Measurements from ENCODE around the gene MRM2. TPM values are rescaled to one million over a fixed set of nuclear protein-coding genes. Genes with fewer than 3 reads are reported as not detected.

The MRM2 gene
- total and polyA plus RNA-seq, 12 donors: 16.8 to 36.7 (median 25.7) TPM

GRCh38 chr7:2253021-2253420 is 11.0 kb upstream of the MRM2 start:
- no peaks in the 10 kb centered on the region for H3K27me3 ChIP-seq
- peaks cover 0 to 13% of the 10 kb centered on the region in 2 donors for H3K36me3 ChIP-seq (replicated peaks in 1 of 2)
- H3K4me1 ChIP-seq (replicated peaks in 1 of 2): peaks cover 0 to 10% of the 10 kb centered on the region in 2 donors
- WGBS, 4 donors: 87 to 99% (median 92%) methylated on average over 2 to 9 of the region's 9 CpGs
- TF ChIP-seq CTCF (IDR thresholded peaks at IDR 0.05): no peak
- TF ChIP-seq POLR2A (IDR thresholded peaks at IDR 0.05): no peak
- intact Hi-C loops (cut with DNase I): loop anchor here in 1 of 2 donors (10.0 kb wide), 1 partner anchor 52 kb away; no protein-coding TSS in a partner anchor
- no peaks in the 10 kb centered on the region for H3K9me3 ChIP-seq (replicated peaks in 1 of 3)
- no peak overlapping the region for H3K27ac ChIP-seq
- H3K4me3 ChIP-seq: no peak overlapping the region
- DNase-seq: no peak

GRCh38 chr7:2251841-2252771 is 10.1 kb upstream of the MRM2 start:
- Histone ChIP-seq H3K9me3 (replicated peaks in 1 of 3) (no peaks in the 10 kb centered on the region), H3K36me3 (replicated peaks in 1 of 2) (peaks cover 0 to 8% of the 10 kb centered on the region in 2 donors), H3K27ac (no peak overlapping the region), H3K27me3 (no peaks in the 10 kb centered on the region), H3K4me3 (no peak overlapping the region), H3K4me1 (replicated peaks in 1 of 2) (peaks cover 0 to 10% of the 10 kb centered on the region in 2 donors)
- WGBS, 4 donors: 66 to 100% (median 85%) methylated on average over 1 to 24 of the region's 24 CpGs
- TF ChIP-seq POLR2A (IDR thresholded peaks at IDR 0.05) (no peak), CTCF (IDR thresholded peaks at IDR 0.05) (no peak)
- DNase-seq: no peak
- intact Hi-C loops (cut with DNase I): loop anchor here in 1 of 2 donors (10.0 kb wide), 1 partner anchor 53 kb away; no protein-coding TSS in a partner anchor

GRCh38 chr7:2251381-2251780 is 9.4 kb upstream of the MRM2 start:
- H3K36me3 ChIP-seq (replicated peaks in 1 of 2): peaks cover 0 to under 1% of the 10 kb centered on the region in 2 donors
- no peaks in the 10 kb centered on the region for H3K27me3 ChIP-seq
- intact Hi-C loops (cut with DNase I): loop anchor here in 1 of 2 donors (10.0 kb wide), 1 partner anchor 53 kb away; no protein-coding TSS in a partner anchor
- H3K9me3 ChIP-seq (replicated peaks in 1 of 3): no peaks in the 10 kb centered on the region
- H3K4me1 ChIP-seq (replicated peaks in 1 of 2): peaks cover 0 to 10% of the 10 kb centered on the region in 2 donors
- DNase-seq: no peak
- no peak overlapping the region for H3K4me3 ChIP-seq
- TF ChIP-seq CTCF (IDR thresholded peaks at IDR 0.05) (no peak), POLR2A (IDR thresholded peaks at IDR 0.05) (no peak)
- H3K27ac ChIP-seq: no peak overlapping the region
- WGBS, 4 donors: 81 to 87% (median 82%) methylated on average over 5 to 10 of the region's 10 CpGs

GRCh38 chr7:2249744-2250323 is 7.8 kb upstream of the MRM2 start:
- H3K27ac ChIP-seq: peak overlapping the region in 2 of 5 donors; percentile 45 to 47
- no peak for DNase-seq
- H3K4me3 ChIP-seq: no peak overlapping the region
- H3K27me3 ChIP-seq: no peaks in the 10 kb centered on the region
- TF ChIP-seq POLR2A (IDR thresholded peaks at IDR 0.05) (no peak), CTCF (IDR thresholded peaks at IDR 0.05) (no peak)
- H3K36me3 ChIP-seq (replicated peaks in 1 of 2): no peaks in the 10 kb centered on the region
- intact Hi-C loops (cut with DNase I): loop anchor here (10.0 kb wide), 3 partner anchors 55 to 105 kb away; partner anchors contain the start of gene EIF3B (in 1 of the 2)
- H3K9me3 ChIP-seq (replicated peaks in 1 of 3): no peaks in the 10 kb centered on the region
- peaks cover 0 to 10% of the 10 kb centered on the region in 2 donors for H3K4me1 ChIP-seq (replicated peaks in 1 of 2)
- 75 to 84% (median 80%) methylated on average over 13 to 27 of the region's 27 CpGs for WGBS, 4 donors

All from adrenal gland (tissue), 12 donors.